GM19324 (cell line): ENCODE data around the gene PDXK.
"Not testable (repeated sequence)": the region's sequence is repeated elsewhere in the genome, so short reads cannot be mapped to it uniquely, and the experiment has no call there.

Experiments
- ATAC-seq: cut with Tn5 transposase; IDR thresholded peaks from one replicate; pipeline ENCODE4 v1.9.1; 2021; ENCODE audit warnings: mild to moderate bottlenecking, moderate library complexity; ENCODE audit not compliant: unreplicated experiment, low FRiP score

Gene PDXK

GRCh38 chr21:43718872-43719747, at the start of gene PDXK:
TSS of gene PDXK (plus strand) at chr21:43719129. CDS start at chr21:43719295, 166 bp downstream.
- peak; percentile 81 for ATAC-seq

- no peak for ATAC-seq
Observed at GRCh38 chr21:43669828-43670605, 48.9 kb upstream of the PDXK start.

GRCh38 chr21:43675871-43676270, 43.1 kb upstream of the PDXK start:
- ATAC-seq: no peak

GRCh38 chr21:43676391-43676790, 42.5 kb upstream of the PDXK start:
- ATAC-seq: no peak

- no peak for ATAC-seq
Observed at GRCh38 chr21:43679951-43680350, 39.0 kb upstream of the PDXK start.

- ATAC-seq: not testable (repeated sequence)
Observed at GRCh38 chr21:43680421-43680820, 38.5 kb upstream of the PDXK start.

- no peak for ATAC-seq
Observed at GRCh38 chr21:43681650-43682049, 37.3 kb upstream of the PDXK start.

GRCh38 chr21:43684424-43684823, 34.5 kb upstream of the PDXK start:
- ATAC-seq: no peak

GRCh38 chr21:43686811-43687565, 31.9 kb upstream of the PDXK start:
- no peak for ATAC-seq

GRCh38 chr21:43687566-43688399, 31.1 kb upstream of the PDXK start:
- no peak for ATAC-seq

- no peak for ATAC-seq
Observed at GRCh38 chr21:43688906-43689305, 30.0 kb upstream of the PDXK start.

GRCh38 chr21:43689556-43690337, 29.2 kb upstream of the PDXK start:
- ATAC-seq: no peak

- ATAC-seq: no peak
Observed at GRCh38 chr21:43690346-43690745, 28.6 kb upstream of the PDXK start.

GRCh38 chr21:43691086-43691795, 27.7 kb upstream of the PDXK start:
- no peak for ATAC-seq

GRCh38 chr21:43691801-43692200, 27.1 kb upstream of the PDXK start:
- ATAC-seq: no peak

- ATAC-seq: no peak
Observed at GRCh38 chr21:43692949-43693348, 26.0 kb upstream of the PDXK start.

GRCh38 chr21:43693981-43694380, 24.9 kb upstream of the PDXK start:
- no peak for ATAC-seq

GRCh38 chr21:43694437-43695079, 24.4 kb upstream of the PDXK start:
- ATAC-seq: no peak
